NCI-H2107 (cell line): ENCODE data around the gene INO80C.
"Not testable (repeated sequence)": the region's sequence is repeated elsewhere in the genome, so short reads cannot be mapped to it uniquely, and the experiment has no call there.

ENCODE experiments used
- DNase-seq: peaks from one replicate; lab custom pipeline; 2025; lab: John Stamatoyannopoulos, UW

Gene INO80C

GRCh38 chr18:35512761-35513160, 15.0 kb upstream of the INO80C start:
- no peak for DNase-seq

GRCh38 chr18:35511833-35512232, 14.1 kb upstream of the INO80C start:
- DNase-seq: no peak

GRCh38 chr18:35511428-35511827, 13.7 kb upstream of the INO80C start:
- DNase-seq: no peak

GRCh38 chr18:35510076-35510651, 12.4 kb upstream of the INO80C start:
- no peak for DNase-seq

GRCh38 chr18:35508746-35509338, 11.1 kb upstream of the INO80C start:
- DNase-seq: no peak

GRCh38 chr18:35508030-35508429, 10.3 kb upstream of the INO80C start:
- DNase-seq: no peak

- no peak for DNase-seq
Measured at GRCh38 chr18:35507623-35508022, 9.9 kb upstream of the INO80C start.

GRCh38 chr18:35507192-35507591, 9.4 kb upstream of the INO80C start:
- DNase-seq: no peak

- no peak for DNase-seq
Measured at GRCh38 chr18:35506024-35506712, 8.4 kb upstream of the INO80C start.

- DNase-seq: no peak
Measured at GRCh38 chr18:35504996-35505395, 7.2 kb upstream of the INO80C start.

- DNase-seq: no peak
Measured at GRCh38 chr18:35502052-35502451, 4.3 kb upstream of the INO80C start.

- DNase-seq: no peak
Measured at GRCh38 chr18:35501369-35501768, 3.6 kb upstream of the INO80C start.

GRCh38 chr18:35500113-35500512, 2.4 kb upstream of the INO80C start:
- DNase-seq: no peak

GRCh38 chr18:35497027-35497369, 762 bp downstream of the INO80C start:
- no peak for DNase-seq

GRCh38 chr18:35495536-35496314, 2.0 kb downstream of the INO80C start:
- no peak for DNase-seq

- DNase-seq: no peak
Measured at GRCh38 chr18:35494251-35495220, 3.2 kb downstream of the INO80C start.

GRCh38 chr18:35491700-35492077, 6.1 kb downstream of the INO80C start:
- no peak for DNase-seq

- DNase-seq: no peak
Measured at GRCh38 chr18:35490894-35491699, 6.7 kb downstream of the INO80C start.

GRCh38 chr18:35489913-35490490, 7.8 kb downstream of the INO80C start:
- DNase-seq: no peak

- not testable (repeated sequence) for DNase-seq
Measured at GRCh38 chr18:35489281-35489680, 8.5 kb downstream of the INO80C start.

GRCh38 chr18:35488396-35488795, 9.4 kb downstream of the INO80C start:
- DNase-seq: not testable (repeated sequence)
